ENCODE data around the gene MRNIP. TPM values are rescaled to one million over a fixed set of nuclear protein-coding genes. Genes with fewer than 3 reads are reported as not detected.

Gene MRNIP
- total RNA-seq, 6 experiments from 2014 or later: 8.2 to 13.5 (median 9.9) TPM

DNA sequence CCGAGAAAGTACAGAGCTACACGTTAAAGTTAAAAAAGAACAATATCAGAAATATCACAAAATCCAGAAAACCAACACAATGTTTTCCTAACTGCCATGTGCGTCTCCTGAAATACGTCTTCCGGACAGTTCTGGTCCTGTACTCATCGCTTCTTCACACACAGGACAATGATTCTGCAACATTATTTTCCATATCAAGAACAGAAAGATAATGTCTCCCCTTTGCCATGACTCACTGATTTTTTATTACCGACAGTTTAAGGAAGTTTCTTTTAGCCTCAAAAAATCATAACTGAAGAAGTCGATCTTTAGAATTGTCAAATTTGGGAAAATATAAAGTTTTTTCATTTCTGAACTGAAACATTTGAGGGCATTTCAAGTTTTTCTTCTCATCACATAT lies 46.5 kb upstream of the MRNIP start:
- no peak overlapping the region for H3K4me3 Mint-ChIP-seq
- DNase-seq: no peak
- H3K27me3 Mint-ChIP-seq (ENCODE audit: insufficient read depth): no peaks in the 10 kb centered on the region
- H3K27ac Mint-ChIP-seq: no peak overlapping the region; the same call in 1 of the 2 replicates
- TF ChIP-seq, protein P1, sequence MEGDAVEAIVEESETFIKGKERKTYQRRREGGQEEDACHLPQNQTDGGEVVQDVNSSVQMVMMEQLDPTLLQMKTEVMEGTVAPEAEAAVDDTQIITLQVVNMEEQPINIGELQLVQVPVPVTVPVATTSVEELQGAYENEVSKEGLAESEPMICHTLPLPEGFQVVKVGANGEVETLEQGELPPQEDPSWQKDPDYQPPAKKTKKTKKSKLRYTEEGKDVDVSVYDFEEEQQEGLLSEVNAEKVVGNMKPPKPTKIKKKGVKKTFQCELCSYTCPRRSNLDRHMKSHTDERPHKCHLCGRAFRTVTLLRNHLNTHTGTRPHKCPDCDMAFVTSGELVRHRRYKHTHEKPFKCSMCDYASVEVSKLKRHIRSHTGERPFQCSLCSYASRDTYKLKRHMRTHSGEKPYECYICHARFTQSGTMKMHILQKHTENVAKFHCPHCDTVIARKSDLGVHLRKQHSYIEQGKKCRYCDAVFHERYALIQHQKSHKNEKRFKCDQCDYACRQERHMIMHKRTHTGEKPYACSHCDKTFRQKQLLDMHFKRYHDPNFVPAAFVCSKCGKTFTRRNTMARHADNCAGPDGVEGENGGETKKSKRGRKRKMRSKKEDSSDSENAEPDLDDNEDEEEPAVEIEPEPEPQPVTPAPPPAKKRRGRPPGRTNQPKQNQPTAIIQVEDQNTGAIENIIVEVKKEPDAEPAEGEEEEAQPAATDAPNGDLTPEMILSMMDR (IDR thresholded peaks at IDR 0.05): no peak
- peaks cover 9% of the 10 kb centered on the region; the same call in 1 of the 2 replicates for H3K4me1 Mint-ChIP-seq (ENCODE audit: low read depth)
- H3K36me3 Mint-ChIP-seq (ENCODE audit: low read depth): peaks cover 6% of the 10 kb centered on the region; the same call in 1 of the 2 replicates
- H3K9me3 Mint-ChIP-seq: no peaks in the 10 kb centered on the region

DNA sequence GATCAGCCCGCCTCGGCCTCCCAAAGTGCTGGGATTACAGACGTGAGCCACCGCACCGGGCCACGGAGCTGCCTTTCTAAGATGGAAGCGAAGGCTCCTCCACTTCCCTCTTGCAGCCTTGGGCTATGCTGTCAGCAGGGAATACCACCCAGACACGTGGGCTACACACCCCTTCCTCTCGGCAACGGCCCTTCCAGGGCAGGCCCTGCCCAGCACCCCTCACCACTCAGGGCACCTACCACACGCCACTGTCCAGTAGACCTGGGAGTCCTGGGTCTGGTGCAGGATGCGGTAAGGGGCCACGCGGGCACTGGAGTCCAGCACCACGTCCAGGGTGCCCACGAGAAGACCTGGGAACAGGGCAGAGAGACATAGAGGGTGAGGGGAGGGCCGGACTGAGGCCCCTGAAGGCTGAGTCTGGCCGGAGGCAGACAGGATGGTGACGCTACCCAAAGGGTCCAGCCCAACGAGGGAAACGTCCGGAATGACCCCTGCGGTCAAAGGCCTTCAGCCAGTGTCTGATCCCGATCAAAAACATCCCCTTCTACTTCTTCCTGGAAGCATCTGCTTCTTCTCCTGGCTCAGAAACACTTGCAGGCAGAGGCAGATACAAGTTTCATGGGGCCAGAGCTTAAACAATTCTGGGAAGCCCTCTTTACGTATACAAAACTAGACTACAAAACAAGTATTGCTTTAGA lies 46.0 kb upstream of the MRNIP start:
- TF ChIP-seq, protein P1 (IDR thresholded peaks at IDR 0.05): no peak
- peaks cover 6% of the 10 kb centered on the region; the same call in 1 of the 2 replicates for H3K36me3 Mint-ChIP-seq (ENCODE audit: low read depth)

DNA sequence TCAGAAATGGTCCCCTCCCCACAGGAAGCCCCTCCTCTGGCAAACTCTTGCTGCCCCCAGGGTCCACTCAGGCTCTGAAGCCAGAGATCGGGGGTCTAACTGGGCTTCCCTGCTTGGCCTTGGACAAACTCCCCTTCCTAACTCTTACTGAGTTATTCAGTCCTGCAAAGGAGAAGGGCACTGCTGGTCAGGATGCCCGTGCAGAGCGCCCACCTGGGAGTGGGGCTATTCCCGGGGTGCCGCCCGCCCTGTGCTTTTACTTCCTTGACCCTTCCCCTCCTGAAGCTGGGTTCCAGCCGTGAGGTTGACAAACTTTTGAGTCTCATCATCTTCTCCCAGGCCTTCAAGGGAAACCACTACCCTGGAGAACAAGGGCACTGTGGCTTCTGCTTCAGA lies 44.1 kb upstream of the MRNIP start:
- DNase-seq: no peak

More for the DNA sequence above, 46.0 kb upstream of the MRNIP start:
- Mint-ChIP-seq H3K9me3 (no peaks in the 10 kb centered on the region), H3K4me1 (ENCODE audit: low read depth) (peaks cover 9% of the 10 kb centered on the region; the same call in 1 of the 2 replicates), H3K4me3 (no peak overlapping the region), H3K27ac (no peak overlapping the region; the same call in 1 of the 2 replicates), H3K27me3 (ENCODE audit: insufficient read depth) (no peaks in the 10 kb centered on the region)
- DNase-seq: no peak

DNA sequence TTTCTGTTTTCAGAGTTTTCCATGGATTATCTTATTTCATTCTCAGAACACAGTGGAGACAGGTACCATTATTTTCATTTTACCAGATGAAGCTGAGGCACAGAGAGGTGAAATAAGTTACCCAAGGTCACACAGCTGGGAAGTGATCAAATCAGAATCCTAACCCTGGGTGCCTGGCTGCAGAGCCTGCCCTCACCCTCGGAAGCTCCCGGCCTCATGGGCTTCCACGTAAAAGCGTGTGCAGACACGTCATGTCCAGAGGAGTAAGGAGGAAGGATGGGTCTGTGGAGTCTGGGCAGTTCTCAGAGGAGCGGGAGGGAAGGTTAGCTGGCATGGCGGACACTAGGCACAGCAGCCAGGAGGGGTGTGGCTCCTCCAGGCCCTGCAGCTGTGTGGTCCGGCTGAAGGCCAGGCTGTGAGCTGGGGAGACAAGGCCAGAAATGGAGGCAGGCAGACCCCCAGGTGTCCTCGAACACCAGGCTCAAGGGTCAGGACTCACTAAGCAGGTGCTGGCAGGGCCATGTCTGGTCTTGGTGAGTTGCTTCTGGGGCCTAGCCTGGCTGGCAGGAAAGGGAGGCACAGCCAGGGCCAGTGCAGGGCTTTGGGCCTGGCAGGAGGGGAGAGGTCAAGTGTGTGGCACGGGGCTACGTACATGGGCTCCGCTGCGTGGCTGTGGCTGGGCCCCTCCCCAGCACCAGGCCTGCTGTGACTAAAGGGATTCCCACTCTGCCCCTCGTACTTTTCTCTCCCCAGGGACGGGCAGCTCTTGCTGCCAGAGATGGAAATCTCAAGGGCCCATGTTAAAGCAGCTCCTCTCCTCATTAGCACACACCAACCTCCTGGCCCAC lies 43.5 kb upstream of the MRNIP start:
- peaks cover 9% of the 10 kb centered on the region; the same call in 1 of the 2 replicates for H3K4me1 Mint-ChIP-seq (ENCODE audit: low read depth)
- no peak overlapping the region for H3K27ac Mint-ChIP-seq
- no peak overlapping the region for H3K4me3 Mint-ChIP-seq
- no peak for DNase-seq
- no peaks in the 10 kb centered on the region for H3K27me3 Mint-ChIP-seq (ENCODE audit: insufficient read depth)
- no peaks in the 10 kb centered on the region for H3K9me3 Mint-ChIP-seq
- H3K36me3 Mint-ChIP-seq (ENCODE audit: low read depth): peaks cover 19% of the 10 kb centered on the region
- TF ChIP-seq, protein P1 (IDR thresholded peaks at IDR 0.05): no peak

More for the DNA sequence above, 44.1 kb upstream of the MRNIP start:
- H3K27me3 Mint-ChIP-seq (ENCODE audit: insufficient read depth): no peaks in the 10 kb centered on the region
- H3K9me3 Mint-ChIP-seq: no peaks in the 10 kb centered on the region
- peaks cover 9% of the 10 kb centered on the region; the same call in 1 of the 2 replicates for H3K4me1 Mint-ChIP-seq (ENCODE audit: low read depth)
- H3K27ac Mint-ChIP-seq: no peak overlapping the region
- TF ChIP-seq, protein P1 (IDR thresholded peaks at IDR 0.05): no peak
- H3K36me3 Mint-ChIP-seq (ENCODE audit: low read depth): peaks cover 14% of the 10 kb centered on the region
- H3K4me3 Mint-ChIP-seq: no peak overlapping the region

DNA sequence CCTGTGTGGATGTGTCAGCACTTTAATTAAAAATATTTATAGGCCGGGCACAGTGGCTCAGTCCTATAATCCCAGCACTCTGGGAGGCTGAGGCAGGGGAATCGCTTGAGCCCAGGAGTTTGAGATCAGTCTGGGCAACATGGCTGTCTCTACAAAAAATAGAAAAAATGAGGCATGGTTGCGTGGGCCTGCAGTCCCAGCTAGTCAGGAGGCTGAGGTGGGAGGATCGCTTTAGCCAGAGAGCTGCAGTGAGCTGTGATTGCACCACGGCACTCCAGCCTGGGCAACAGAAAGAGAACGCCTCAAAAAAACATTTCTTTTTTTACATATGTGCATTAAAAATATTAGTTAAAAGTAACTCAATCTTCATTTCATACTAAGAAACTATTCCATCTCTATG lies 42.8 kb upstream of the MRNIP start:
- TF ChIP-seq, protein P1 (IDR thresholded peaks at IDR 0.05): no peak
- Mint-ChIP-seq H3K9me3 (no peaks in the 10 kb centered on the region), H3K4me3 (no peak overlapping the region), H3K36me3 (ENCODE audit: low read depth) (peaks cover 19% of the 10 kb centered on the region), H3K4me1 (ENCODE audit: low read depth) (peaks cover 6% of the 10 kb centered on the region; the same call in 1 of the 2 replicates), H3K27ac (no peak overlapping the region), H3K27me3 (ENCODE audit: insufficient read depth) (no peaks in the 10 kb centered on the region)
- no peak for DNase-seq

Measured in HFFc6 (cell line).